Right ventricle myocardium superior (tissue), 1 donor: Measurements from ENCODE around the gene KPNA2. TPM values are rescaled to one million over a fixed set of nuclear protein-coding genes. Genes with fewer than 3 reads are reported as not detected.
"Not testable (repeated sequence)": the region's sequence is repeated elsewhere in the genome, so short reads cannot be mapped to it uniquely, and the experiment has no call there.

ENCODE experiments used
- ATAC-seq: fragments of 200-7000 bp; cut with Tn5 transposase; one replicate; pipeline ENCODE4 v1.9.1; 2020; ENCODE audit warnings: mild to moderate bottlenecking; ENCODE audit not compliant: poor library complexity
- DNase-seq: peaks from one replicate; pipeline ENCODE4 v3.0.0-alpha.2; 2020
- intact Hi-C: fragments of 100-400 bp; cut with DNase I; formaldehyde crosslinking; loops from one replicate; pipeline ENCODE4 v1.11.2; 2022
- long read RNA-seq: library from polyadenylated mRNA; unstranded; transcript quantifications from one replicate; pipeline ENCODE4 v2.0.0, GENCODE V29; 2021
- total RNA-seq: library from RNA; stranded (reverse); fragmentation: NEBNext Ultra II Directional; extraction: Animal tissue kit (Norgen Biotek cat#: 25700); gene quantifications from one replicate; pipeline ENCODE4 v1.2.1, GENCODE V29; 2021
- donor health status: DM: no; HTN: yes; CAD: no; lungs with severe emphysema.

KPNA2 gene
- total RNA-seq, result 19.7 TPM
- long read RNA-seq, transcript KPNA2-201 (11 exons, 2,181 nt), result major isoform, 39 of 41 reads
- long read RNA-seq, partial matches to known transcripts, result 1 of 41 reads
- long read RNA-seq, other reads (novel, unspliced or antisense), result 1 of 41 reads

DNA sequence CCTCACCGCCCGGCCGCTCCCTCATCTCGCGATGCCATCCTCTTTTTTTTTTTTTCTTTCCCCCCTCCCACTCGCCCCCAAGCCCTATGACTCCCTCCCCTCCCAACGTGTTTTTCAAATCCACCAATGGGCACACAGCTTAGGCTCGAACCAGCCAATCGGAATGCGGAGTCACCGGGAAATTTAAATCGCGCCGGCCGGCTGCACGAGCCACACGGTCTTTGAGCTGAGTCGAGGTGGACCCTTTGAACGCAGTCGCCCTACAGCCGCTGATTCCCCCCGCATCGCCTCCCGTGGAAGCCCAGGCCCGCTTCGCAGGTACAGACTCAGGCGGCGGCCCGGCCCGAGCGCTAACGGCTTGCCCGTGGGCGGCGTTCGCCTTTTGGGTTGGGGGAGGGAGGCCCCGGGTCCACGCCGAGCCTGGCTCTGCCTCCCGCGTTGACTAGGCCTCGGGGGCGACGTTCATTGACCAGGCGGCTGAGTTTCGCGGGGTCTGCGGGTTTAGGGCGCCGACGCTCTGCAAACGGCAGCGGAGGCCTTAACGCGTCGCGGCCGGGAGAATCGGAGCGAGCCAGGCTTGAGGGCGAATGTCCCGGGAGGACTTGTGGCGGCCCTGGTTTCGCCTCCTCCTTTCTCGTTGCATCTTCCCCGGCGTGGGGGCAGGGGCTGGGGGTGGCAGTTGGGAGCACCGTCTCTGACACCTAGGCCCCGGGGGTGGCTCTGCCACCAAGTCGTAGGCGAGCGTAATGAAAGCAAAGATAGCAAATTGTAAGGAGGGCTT lies at the start of gene KPNA2:
Gene KPNA2 (plus strand): TSS at position 213 of the 781 bp plus-strand sequence. CDS start 1,398 bp downstream, outside the sequence.
- ATAC-seq, result peak; percentile 96
- intact Hi-C loops, result no loop called here
- DNase-seq, result peak; percentile 95

DNA sequence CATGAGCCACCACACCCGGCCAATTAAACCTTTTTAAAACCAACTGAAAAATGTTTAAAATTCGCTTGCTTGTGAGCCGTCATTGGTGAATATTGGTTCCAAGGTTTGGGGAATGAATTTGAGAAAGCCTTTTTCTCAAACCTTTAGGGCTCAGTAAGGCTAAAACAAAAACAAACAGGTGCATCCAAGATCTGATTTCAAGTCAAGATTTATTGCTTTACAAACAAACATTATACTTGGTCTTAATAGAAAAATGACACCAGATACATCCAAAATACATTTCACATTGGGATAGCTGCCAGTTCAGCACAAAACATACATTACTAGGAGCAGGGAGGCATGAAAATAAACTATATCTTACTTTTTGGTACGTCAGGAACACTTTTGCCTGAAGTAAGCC lies 44.6 kb upstream of the KPNA2 start:
- ATAC-seq (no peak), DNase-seq (no peak)
- intact Hi-C loops, result no loop called here

- intact Hi-C loops, result no loop called here
- ATAC-seq, result no peak
- no peak for DNase-seq
These were observed 42.9 kb upstream of the KPNA2 start for GRCh38 chr17:67992548-67993152.

GRCh38 chr17:67993153-67993997 lies 42.2 kb upstream of the KPNA2 start:
- ATAC-seq (peak; percentile 85), DNase-seq (peak; percentile 92)
- intact Hi-C loops, result no loop called here

DNA sequence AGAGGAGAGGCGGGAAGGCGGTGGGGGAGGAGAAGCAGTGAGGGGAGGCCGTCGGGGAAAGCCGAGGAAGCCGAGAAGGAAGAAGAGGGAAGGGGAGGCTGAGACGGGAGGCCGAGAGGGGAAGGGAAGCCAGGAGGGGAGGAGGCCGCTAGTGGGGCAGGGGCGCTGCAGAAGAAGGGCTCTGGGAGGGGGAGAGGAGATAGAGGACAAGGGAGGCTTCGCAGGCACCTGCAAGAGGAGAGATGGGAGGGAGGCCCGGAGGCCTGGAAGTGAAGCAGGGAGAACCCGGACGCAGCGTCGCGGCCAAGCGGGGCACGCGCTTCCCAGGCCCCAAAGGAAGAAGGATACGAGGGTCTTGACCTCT lies 41.6 kb upstream of the KPNA2 start:
- intact Hi-C loops, result no loop called here

GRCh38 chr17:67994817-67995569 lies 40.5 kb upstream of the KPNA2 start:
- DNase-seq, result no peak
- intact Hi-C loops, result no loop called here
- peak; percentile 11 for ATAC-seq

More for the DNA sequence above, 41.6 kb upstream of the KPNA2 start:
- ATAC-seq (peak; percentile 0), DNase-seq (no peak)

DNA sequence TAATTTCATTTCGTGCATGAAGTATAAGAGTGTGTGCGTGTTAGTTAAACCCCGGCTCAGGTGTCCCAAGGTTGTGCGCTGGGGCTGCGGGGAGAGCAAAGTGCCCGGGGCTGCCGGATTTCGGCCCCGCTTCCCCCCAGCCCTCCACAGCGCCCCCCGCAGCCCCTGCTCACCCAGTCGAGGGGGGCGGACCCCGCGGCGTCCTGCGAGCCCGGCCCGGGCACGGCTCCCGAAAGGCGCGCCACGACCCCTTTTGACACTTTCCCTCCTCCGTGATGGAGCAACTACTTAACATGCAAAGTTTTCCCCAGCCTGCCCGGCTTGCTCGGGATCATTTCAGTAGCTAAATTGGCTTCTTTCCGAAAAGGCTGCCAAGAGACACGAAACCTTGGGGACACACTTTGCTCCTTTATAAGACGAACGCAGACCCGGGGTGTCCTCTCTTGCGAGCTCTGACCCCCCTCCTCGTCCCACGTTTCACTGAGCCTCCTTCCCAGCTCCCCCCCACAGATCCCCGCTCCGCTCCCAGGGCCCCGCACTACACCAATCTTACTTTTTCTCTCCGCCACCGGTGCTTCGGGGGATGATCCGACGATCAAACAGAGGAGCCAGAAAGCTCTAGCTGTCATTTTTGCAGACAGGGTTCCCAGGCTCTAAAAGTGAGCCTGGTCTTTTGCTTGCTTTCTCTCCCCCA lies 39.8 kb upstream of the KPNA2 start:
- intact Hi-C loops, result no loop called here
- ATAC-seq, result peak; percentile 10

GRCh38 chr17:67996301-67997171 lies 39.0 kb upstream of the KPNA2 start, which contains the start of gene C17orf58:
Gene C17orf58, minus strand, starts transcription at chr17:67996469. Its CDS starts 271 bp downstream, at chr17:67996198.
- intact Hi-C loops, DNase-seq: not testable (repeated sequence)
- ATAC-seq, result peak; percentile 1

More for the DNA sequence above, 39.8 kb upstream of the KPNA2 start:
- peak; percentile 63 for DNase-seq

- ATAC-seq (no peak), DNase-seq (no peak)
- intact Hi-C loops, result no loop called here
These were observed 37.1 kb upstream of the KPNA2 start for GRCh38 chr17:67998466-67998865.

GRCh38 chr17:67999291-67999911 lies 36.1 kb upstream of the KPNA2 start:
- ATAC-seq, result no peak
- intact Hi-C loops, result no loop called here
- DNase-seq, result no peak

DNA sequence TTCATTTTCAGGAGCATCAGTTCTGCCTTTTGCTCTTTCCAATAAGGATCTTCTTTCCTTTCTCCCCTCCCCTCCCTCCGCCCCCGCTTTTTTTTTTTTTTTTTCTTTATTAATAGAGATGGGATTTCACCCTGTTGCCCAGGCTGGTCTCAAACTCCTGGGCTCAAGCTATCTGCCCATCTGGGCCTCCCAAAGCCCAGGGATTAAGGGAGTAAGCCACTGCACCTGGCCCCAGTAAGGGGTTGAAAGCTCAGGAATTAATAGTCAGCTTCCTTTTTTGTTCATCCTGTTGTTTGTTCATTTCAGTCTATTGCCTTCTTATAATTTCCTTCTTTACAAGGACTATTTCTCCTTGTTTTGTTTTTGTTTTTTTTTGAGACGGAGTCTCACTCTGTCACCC lies 31.3 kb upstream of the KPNA2 start:
- intact Hi-C loops, result no loop called here
- ATAC-seq (no peak), DNase-seq (no peak)

DNA sequence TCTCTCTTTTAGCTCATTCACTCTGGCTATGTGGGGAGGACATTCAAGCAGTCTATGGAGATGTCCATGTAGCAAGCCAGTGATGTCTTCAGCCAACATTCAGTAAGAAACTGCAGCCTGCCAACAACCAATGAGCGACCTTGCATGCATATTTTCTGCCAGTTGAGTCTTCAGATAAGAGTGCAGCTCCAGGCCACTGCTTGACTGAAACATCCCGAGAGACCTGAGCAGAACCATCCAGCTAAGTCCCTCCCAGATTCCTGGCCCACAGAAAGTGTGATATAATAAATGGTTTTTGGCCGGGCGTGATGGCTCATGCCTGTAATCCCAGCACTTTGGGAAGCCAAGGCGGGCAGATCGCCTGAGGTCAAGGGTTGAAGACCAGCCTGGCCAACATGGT lies 28.7 kb upstream of the KPNA2 start:
- DNase-seq, result peak; percentile 75
- intact Hi-C loops, result no loop called here
- ATAC-seq, result peak; percentile 94

- peak; percentile 68 for ATAC-seq
- DNase-seq, result peak; percentile 66
- intact Hi-C loops, result no loop called here
These were observed 24.3 kb upstream of the KPNA2 start for GRCh38 chr17:68011199-68011665.

DNA sequence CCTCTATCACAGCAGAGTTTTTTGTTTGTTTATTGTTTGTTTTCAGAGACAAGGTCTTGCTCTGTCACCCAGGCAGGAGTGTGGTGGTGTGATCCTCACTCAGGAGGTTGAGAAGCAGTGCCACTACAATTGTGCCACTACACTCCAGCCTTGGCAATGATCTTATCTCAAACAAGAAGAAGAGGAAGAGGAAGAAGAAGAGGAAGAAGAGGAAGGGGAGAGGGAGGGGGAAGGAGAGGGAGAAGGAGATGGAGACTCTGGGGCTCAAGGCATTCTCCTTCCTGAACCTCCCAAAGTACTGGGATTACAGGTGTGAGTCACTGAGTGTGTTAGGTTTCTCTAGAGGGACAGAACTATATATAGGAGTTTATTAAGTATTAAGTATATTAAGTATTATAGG lies 22.1 kb upstream of the KPNA2 start:
- DNase-seq (no peak), ATAC-seq (no peak)
- intact Hi-C loops, result no loop called here

DNA sequence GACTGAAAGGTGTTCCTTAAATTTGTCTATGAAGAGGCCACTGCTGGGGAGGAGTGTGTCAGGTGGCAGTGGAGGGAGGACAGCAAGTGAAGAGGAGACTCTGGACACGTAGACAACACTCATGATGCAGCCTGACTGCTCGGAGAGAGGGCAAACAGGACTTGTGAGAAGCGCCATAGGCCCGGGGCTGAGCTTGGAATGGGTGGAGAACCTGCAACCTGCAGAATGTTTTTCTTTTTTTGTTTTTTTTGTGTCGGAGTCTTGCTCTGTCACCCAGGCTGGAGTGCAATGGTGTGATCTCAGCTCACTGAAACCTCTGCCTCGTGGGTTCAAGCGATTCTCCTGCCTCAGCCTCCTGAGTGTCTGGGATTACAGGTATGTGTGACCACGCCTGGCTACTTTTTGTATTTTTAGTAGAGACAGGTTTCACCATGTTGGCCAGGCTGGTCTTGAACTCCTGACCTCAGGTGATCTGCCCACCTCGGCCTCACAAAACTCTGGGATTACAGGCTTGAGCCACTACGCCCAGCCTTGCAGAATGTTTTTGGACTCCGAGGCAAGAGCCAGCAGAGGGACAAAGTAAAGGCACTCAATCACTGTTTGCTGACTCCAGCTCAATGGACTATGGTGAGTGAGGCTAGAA lies 20.3 kb upstream of the KPNA2 start:
- DNase-seq (no peak), ATAC-seq (no peak)
- intact Hi-C loops, result no loop called here

DNA sequence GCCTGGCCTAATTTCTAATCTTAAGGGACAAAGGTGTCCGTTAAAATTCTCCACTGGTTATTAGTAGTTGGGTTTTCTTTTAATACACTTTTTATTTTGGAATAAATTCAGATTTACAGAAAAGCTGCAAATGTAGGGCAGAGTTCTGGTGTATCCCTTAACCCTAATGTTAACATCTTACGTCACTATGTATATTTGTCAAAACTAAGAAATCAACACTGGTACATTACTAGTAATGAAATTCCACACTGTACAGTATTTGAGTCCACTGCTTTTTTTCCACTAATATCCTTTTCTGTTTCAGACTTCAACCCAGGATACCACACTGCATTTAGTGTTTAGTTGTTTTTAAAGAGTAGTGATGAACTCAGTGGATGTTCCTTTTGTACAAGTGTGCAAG lies 18.7 kb upstream of the KPNA2 start:
- DNase-seq (no peak), ATAC-seq (no peak)
- intact Hi-C loops, result no loop called here
